Hematopoietic multipotent progenitor cell treated with erythropoietin and hydrocortisone succinate and interleukin-3 and kit ligand, for 17 days (in vitro differentiated cells): ENCODE data around the gene SGK2.

Experiments used
- DNase-seq: peaks from one replicate; pipeline ENCODE4 v3.0.0-alpha.2; 2015; ENCODE audit warnings: low spot score

SGK2 gene

DNA sequence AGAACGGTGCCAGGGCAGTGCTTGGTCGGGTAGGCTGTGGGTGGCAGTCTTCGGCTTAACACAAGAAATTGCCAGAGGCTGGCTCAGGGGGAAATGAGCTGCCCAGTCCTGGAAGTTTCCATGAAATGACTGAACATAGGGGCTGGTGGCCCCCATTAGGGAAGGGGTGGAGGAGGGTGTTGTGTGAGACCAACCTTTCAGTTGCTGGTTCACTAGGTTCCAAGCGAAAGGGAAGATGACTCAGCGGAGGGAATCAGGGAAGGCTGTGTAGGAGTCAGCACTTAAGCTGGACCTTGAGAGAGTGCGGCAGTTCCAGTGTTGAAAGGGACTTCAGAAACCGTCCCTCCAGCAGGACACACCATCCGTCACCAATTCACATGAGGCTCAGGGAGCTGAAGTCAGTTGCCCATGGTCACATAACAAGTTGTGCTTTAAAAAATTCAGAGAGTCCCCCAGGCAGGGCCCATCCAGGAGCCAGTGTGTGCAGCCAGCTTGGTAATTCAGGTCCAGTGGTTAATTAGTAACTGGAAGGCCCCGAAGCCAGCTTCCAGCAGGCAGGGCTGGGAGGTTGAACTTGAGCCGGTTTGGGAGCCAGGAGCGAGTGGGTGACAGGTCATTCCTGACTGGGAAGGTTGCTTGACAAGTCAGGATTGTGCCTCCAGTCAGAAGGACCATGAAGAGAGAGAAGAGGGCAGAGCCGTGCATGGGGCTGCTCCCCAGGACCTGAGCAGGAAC lies at the start of gene SGK2:
SGK2 (plus strand) TSS at position 616 of the 735 bp plus-strand sequence. CDS start 7,469 bp downstream, outside the sequence.
- no peak for DNase-seq

GRCh38 chr20:43511879-43512278 lies 46.9 kb upstream of the SGK2 start:
- DNase-seq: no peak

DNA sequence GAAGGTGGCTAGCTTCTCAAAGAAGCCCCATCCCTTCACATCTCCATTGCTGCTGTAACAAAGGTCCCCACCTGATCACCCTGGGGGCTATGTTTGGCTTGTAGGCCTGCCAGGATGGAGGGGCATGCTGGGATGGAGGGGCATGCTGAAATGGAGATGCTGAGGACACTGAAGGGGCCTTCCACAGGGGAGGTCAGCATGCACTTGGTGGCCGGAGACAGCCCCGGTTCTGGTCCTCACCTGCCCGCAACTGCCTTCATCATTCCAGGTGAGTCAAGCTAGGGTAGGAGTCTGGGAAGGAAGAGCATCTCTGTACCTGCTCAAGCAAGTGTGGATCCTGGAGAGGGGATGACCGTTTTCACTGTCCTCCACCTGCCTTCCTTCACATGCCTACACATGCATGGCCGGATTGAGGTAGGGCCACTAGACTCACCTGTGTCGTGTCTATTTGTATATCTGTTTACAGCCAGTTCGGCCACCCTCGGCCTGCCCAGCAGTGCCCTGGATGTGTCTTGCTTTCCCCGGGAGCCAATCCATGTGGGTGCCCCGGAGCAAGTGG lies 45.4 kb upstream of the SGK2 start:
- DNase-seq: no peak

- DNase-seq: peak; percentile 98
These were observed 44.7 kb upstream of the SGK2 start for GRCh38 chr20:43513931-43514647.

GRCh38 chr20:43514648-43514999 lies 44.2 kb upstream of the SGK2 start:
- DNase-seq: no peak

GRCh38 chr20:43515628-43516027 lies 43.2 kb upstream of the SGK2 start:
- DNase-seq: no peak

DNA sequence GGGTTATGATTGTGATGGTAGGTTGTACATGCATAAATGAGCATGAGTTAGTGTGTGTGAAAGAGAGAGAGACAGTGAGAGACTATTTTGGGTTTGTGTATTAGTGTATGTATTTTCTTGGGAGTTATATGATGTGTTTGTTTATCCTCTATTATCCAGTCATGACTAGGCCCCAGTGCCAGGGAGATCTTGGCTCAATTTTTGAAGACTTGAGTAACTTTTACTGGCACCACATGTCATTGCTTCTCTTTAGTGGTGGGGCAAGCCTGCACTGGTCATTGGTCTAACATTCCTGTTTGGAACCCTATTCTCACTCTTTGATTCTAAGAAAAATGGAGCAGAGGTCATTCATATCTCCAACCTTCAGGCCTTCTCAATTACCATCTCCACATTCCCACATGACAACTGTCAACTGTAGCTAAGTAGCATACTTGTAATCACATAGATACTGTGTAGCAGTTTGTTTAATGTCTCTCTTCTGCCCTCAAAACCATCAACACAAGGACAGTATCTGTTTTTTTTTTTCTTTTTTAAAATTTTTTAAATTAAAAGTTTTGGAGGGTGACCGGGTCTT lies 42.5 kb upstream of the SGK2 start:
- no peak for DNase-seq

- DNase-seq: no peak
These were observed 38.7 kb upstream of the SGK2 start for GRCh38 chr20:43520074-43520630.

GRCh38 chr20:43525021-43525420 lies 33.8 kb upstream of the SGK2 start:
- no peak for DNase-seq

DNA sequence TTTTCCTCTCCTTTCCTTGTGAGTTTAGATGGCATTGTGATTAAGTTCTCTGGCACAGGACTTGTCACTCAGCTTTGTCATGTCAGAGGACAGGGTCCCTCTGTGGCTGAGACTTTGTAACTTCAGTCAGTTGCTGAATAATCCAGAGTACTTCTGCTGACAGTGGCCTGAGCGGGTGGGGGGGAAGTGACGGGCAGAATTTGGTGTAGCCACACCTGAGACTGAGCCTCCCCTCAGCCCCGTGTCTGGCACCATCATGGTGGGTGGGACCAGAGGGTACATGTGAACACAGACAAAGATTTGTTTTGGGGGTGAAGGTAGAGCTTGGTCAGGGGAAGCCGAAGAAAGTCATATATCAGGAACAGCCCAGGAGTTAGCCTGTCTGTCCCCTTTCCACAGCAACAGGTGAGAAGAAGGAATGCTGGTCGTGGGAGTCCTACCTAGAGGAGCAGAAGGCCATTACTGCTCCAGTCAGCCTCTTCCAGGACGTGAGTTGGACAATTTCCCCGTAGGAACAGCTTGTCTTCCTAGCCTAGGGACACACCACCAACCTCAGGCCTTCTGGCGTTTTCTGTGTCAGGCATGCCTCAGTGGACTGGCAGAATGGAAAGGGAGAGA lies 30.5 kb upstream of the SGK2 start:
- DNase-seq: no peak

DNA sequence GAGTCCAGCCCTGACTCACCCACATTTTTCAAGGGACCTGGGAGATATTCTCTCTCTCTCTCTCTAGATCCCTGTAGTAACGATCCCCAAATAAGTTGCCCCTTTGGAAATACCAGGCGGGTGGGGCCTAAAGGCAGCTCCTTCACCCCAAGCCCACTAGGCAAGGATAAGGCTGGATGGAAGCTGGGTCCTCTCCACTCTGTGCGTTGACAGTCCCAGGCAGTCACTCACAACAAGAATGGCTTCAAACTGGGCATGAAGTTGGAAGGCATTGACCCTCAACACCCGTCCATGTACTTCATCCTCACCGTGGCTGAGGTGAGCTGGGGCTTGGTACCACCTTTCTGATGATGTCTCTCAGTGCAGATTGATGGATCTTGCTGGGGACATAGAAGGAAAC lies 29.8 kb upstream of the SGK2 start:
- DNase-seq: no peak

DNA sequence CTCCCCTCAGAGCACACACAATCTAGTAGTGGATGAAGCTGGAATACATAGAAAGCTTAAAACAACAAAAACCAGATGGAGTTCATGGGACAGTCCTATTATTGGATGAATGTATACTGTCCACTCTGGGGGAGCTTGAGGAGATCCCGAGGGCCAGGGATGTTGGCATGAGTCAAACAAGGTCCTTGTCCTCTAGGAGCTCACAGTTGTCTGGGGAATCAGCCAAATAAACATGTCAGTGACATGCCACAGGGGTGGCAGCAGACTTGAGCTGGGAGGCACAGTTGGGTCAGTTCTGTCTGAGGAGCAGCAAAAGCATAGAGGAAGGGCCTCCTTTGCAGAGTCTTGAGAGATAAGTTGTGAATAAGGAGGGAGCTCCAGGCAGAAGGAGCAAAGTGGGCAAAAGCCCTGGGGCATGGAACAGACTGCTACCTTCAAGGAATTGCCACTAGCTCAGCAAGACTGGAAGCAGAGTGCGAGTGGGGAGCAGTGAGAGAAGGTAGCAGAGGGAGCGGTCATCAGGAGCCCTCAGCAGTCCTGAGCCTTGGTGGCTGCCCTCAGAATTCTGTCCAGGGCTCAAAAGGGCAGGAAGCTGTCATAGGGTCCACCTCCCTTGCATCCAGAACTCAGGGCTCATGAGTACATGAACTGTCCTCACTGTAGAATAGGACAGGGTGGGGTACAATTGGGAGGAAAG lies 29.2 kb upstream of the SGK2 start:
- no peak for DNase-seq

DNA sequence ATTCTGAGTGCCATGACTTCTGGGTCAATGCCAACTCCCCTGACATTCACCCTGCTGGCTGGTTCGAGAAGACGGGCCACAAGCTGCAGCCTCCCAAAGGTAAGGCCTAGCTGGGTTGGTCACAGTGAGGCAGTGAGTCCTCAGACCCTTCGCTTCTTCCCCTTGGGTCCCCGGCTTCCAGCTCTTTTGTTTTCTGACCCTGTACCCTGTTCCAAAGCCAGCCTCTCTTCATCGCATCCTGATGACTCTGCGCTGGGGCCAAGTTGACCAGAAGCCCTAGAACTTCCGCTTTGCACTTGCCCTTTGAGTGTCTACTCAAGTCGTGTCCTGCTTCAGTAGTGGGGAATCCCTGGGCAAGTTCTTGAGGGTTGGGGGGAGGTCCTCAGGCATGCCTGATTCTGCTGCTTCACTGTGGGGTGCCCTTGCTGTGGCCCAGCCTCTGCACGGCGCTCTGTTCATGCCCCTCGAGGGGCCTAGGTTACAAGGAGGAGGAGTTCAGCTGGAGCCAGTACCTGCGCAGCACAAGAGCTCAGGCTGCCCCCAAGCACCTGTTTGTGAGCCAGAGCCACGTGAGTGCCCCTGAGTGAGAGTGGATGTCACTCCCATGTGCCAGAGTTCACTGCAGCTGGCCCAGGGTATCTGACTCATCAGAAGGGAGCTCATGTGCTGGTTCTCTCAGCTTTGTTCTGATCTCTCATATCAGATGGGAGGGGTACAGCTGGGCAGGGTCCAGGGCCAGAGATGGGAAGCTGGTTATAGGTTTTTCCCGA lies 28.3 kb upstream of the SGK2 start:
- DNase-seq: no peak

DNA sequence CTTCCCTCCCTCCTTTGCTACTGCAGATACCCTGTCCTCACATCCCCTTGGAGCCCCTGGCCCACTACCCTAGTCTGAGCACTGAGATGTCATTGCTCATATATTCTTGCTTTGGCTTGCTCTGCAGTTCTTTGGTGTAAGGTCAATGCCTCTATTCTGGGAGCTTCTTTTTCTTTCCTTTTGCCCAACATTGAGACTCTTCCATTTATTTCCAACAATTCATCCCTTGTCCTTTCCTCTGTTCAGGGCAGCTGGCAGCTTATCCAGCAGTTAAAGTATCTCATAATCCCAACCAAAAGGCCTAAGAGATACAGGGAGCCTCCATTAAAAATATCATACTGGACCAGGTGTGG lies 27.8 kb upstream of the SGK2 start:
- DNase-seq: no peak

- no peak for DNase-seq
These were observed 26.3 kb upstream of the SGK2 start for GRCh38 chr20:43532416-43533055.

DNA sequence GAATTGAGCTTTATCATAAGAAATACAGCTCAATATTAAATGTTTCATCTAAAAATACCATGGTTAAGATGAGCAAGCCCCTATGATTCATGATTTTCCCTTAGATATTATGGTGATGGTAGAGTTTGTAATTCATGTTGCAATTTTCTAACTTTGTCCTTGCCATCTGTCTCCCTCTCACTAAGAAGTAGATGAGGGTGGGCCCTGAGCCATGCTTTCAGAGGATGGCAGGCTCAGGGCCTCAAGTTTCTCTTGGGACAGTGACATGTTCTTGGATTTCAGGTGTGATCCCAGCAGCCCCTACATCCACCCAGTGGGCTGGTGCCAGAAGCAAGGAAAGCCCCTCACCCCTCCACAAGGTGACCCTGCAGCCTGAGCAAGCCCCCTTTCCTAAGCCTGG lies 25.8 kb upstream of the SGK2 start:
- no peak for DNase-seq

DNA sequence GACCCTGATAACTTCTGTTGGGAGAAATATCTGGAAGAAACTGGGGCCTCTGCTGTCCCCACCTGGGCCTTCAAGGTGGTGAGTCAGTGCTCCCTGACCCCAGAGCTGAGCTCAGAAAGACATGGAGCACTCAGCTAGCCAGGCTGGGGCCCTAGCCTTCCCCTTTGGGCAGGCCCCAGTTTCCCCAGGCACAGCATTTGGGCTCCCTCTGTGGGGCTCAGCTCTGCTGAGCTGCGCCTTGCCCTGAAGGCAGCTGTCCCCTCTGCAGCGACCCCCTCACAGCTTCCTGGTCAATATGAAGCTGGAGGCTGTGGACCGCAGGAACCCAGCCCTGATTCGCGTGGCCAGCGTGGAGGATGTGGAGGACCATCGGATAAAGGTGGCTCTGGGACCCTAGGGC lies 24.8 kb upstream of the SGK2 start:
- no peak for DNase-seq

- DNase-seq: no peak
These were observed 24.0 kb upstream of the SGK2 start for GRCh38 chr20:43534791-43535350.

DNA sequence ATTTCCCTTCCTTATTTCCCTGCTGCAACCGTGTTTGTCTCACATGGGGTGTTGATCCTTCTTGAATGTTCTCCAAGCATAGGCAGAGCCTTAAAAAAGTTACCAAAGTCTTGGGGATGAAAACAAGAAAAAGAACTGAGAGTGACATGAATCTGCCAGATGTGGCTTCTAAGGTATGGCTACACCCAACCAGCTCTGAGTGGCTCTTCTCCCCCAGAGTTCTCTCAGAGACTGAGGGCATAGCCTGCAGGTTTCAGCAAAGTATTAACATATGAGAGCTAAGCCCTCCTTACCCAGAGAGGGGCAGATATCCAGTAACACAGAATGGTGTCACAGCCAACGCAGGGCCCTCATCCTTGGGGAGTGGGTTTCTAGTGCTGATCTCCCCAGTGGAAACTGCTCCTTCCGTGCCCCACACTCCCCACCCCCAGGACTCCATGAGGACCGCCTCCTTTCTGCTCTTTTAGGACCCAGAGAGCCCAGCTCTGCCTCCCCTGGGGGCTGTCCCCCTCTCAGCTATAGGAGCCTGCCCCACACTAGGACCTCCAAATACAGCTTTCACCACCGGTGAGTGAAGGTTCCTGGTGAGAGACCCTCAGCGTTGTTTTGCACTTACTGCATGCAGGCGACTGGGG lies 23.3 kb upstream of the SGK2 start:
- no peak for DNase-seq
